ENCODE measurements around the gene RBM12. TPM values are rescaled to one million over a fixed set of nuclear protein-coding genes. Genes with fewer than 3 reads are reported as not detected.
"Not testable (repeated sequence)": the region's sequence is repeated elsewhere in the genome, so short reads cannot be mapped to it uniquely, and the experiment has no call there.

The RBM12 gene
- total RNA-seq, 1 donor from 2014 or later: 49.6 TPM

GRCh38 chr20:35699127-35699956 is 34.6 kb upstream of the RBM12 start, which contains the start of the genes NFS1 and ROMO1:
TSS of gene NFS1 (minus strand) at chr20:35699352. CDS start at chr20:35699288, 64 bp downstream.
TSS of gene ROMO1 (plus strand) at chr20:35699405. CDS start at chr20:35699633, 228 bp downstream.
- DNase-seq (ENCODE audit: low spot score): peak; percentile 88

- peak; percentile 9 for DNase-seq (ENCODE audit: low spot score)
These were observed 33.8 kb upstream of the RBM12 start for GRCh38 chr20:35698298-35699126.

GRCh38 chr20:35697696-35698297 is 33.1 kb upstream of the RBM12 start:
- no peak for DNase-seq (ENCODE audit: low spot score)

GRCh38 chr20:35695978-35696377 is 31.3 kb upstream of the RBM12 start:
- DNase-seq (ENCODE audit: low spot score): no peak

- no peak for DNase-seq (ENCODE audit: low spot score)
These were observed 30.6 kb upstream of the RBM12 start for GRCh38 chr20:35695245-35695749.

- DNase-seq (ENCODE audit: low spot score): no peak
These were observed 25.6 kb upstream of the RBM12 start for GRCh38 chr20:35690265-35690664.

GRCh38 chr20:35686872-35687271 is 22.2 kb upstream of the RBM12 start:
- DNase-seq (ENCODE audit: low spot score): not testable (repeated sequence)

GRCh38 chr20:35685368-35685767 is 20.7 kb upstream of the RBM12 start:
- DNase-seq (ENCODE audit: low spot score): not testable (repeated sequence)

GRCh38 chr20:35681960-35682359 is 17.3 kb upstream of the RBM12 start:
- DNase-seq (ENCODE audit: low spot score): no peak

GRCh38 chr20:35680452-35681183 is 15.9 kb upstream of the RBM12 start:
- no peak for DNase-seq (ENCODE audit: low spot score)

GRCh38 chr20:35674921-35675320 is 10.2 kb upstream of the RBM12 start:
- DNase-seq (ENCODE audit: low spot score): no peak

GRCh38 chr20:35673884-35674283 is 9.2 kb upstream of the RBM12 start:
- DNase-seq (ENCODE audit: low spot score): no peak

GRCh38 chr20:35669681-35670080 is 5.0 kb upstream of the RBM12 start:
- no peak for DNase-seq (ENCODE audit: low spot score)

- DNase-seq (ENCODE audit: low spot score): no peak
These were observed 4.5 kb upstream of the RBM12 start for GRCh38 chr20:35669221-35669620.

- no peak for DNase-seq (ENCODE audit: low spot score)
These were observed 1.2 kb upstream of the RBM12 start for GRCh38 chr20:35665949-35666288.

GRCh38 chr20:35663516-35664465 is 909 bp downstream of the RBM12 start:
- peak; percentile 44 for DNase-seq (ENCODE audit: low spot score)

GRCh38 chr20:35662551-35662950 is 2.1 kb downstream of the RBM12 start:
- DNase-seq (ENCODE audit: low spot score): no peak

GRCh38 chr20:35661908-35662307 is 2.8 kb downstream of the RBM12 start:
- DNase-seq (ENCODE audit: low spot score): no peak

GRCh38 chr20:35661053-35661452 is 3.6 kb downstream of the RBM12 start:
- no peak for DNase-seq (ENCODE audit: low spot score)
